ENCODE data around the gene DGKA.
"Not testable (repeated sequence)": the region's sequence is repeated elsewhere in the genome, so short reads cannot be mapped to it uniquely, and the experiment has no call there.

DNA sequence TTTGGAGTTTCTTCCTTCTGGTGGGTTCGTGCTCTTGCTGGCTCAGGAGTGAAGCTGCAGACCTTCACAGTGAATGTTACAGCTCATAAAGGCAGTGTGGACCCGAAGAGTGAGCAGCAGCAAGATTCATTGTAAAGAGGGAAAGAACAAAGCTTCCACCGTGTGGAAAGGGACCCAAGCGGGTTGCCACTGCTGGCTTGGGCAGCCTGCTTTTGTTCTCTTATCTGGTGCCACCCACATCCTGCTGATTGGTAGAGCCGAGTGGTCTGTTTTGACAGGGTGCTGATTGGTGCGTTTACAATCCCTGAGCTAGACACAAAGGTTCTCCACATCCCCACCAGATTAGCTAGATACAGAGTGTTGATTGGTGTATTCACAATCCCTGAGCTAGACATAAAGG is 68.6 kb downstream of the DGKA start:
- not testable (repeated sequence) for TF ChIP-seq MXI1 (IDR thresholded peaks at IDR 0.05; ENCODE audit: borderline replicate concordance, low read depth, low read length); CTCF (conservative IDR thresholded peaks at IDR 0.05; ENCODE audit: low read depth, low read length)

Measured in IMR-90 (cell line).